Adrenal gland (tissue), 12 donors: ENCODE results near the gene FAM83E. TPM values are rescaled to one million over a fixed set of nuclear protein-coding genes. Genes with fewer than 3 reads are reported as not detected.

Experiments used
- DNase-seq, 7 donors: peaks; one replicate each; pipeline ENCODE4 v3.0.0-alpha.2; 2019 to 2020
- H3K27ac ChIP-seq, 5 donors: fragments of 200-600 bp; sonication (generic) in 4 of 5; 1 replicate in 3 of 5; 2 replicates in 2 of 5; pipeline versions ENCODE4 v1.5.1 to v1.8.0; 2016 to 2020; ENCODE audit warnings: mild to moderate bottlenecking in 1 of 5
- H3K27me3 ChIP-seq: fragments of 200-600 bp; 2 replicates; pipeline ENCODE4 v1.8.0; 2021
- H3K36me3 ChIP-seq, 2 donors: fragments of 200-600 bp; replicated peaks in 1 of 2; 1 replicate in 1 of 2; 2 replicates in 1 of 2; pipeline versions ENCODE4 v1.5.1 to v1.8.0; 2018 to 2022
- H3K4me1 ChIP-seq, 2 donors: fragments of 200-600 bp; replicated peaks in 1 of 2; 1 replicate in 1 of 2; 2 replicates in 1 of 2; pipeline versions ENCODE4 v1.5.1 to v1.8.0; 2018 to 2021
- H3K4me3 ChIP-seq, 4 donors: fragments of 200-600 bp; sonication (generic) in 3 of 4; one replicate each; pipeline ENCODE4 v1.5.1; 2016 to 2018
- H3K9me3 ChIP-seq, 3 donors: fragments of 200-600 bp; sonication (generic) in 1 of 3; replicated peaks in 1 of 3; 1 replicate in 2 of 3; 2 replicates in 1 of 3; pipeline versions ENCODE4 v1.5.1 to v1.8.0; 2016 to 2021
- POLR2A ChIP-seq, 2 donors: fragments of 450-650 bp; IDR thresholded peaks; one replicate each; pipeline ENCODE4 v1.6.1; 2017; ENCODE audit warnings: antibody characterized with exemption in 2 of 2, mild to moderate bottlenecking in 2 of 2, moderate library complexity in 1 of 2
- whole genome bisulfite sequencing, 4 donors: extraction: QIAGEN DNeasy Blood & Tissue Kit in 2 of 4; methylation state at CpG; one replicate each; pipeline versions ENCODE4 v1.1.5 to v1.1.7; 2013 to 2017; 5-methylcytosine and 5-hydroxymethylcytosine counted together
- intact Hi-C, 2 donors: fragments of 100-400 bp; cut with DNase I; formaldehyde crosslinking; loops; one replicate each; pipeline versions ENCODE4 v1.14.1 to v1.15.0; 2022 to 2023
- polyA plus RNA-seq, 3 donors: library from polyadenylated mRNA; stranded (reverse); fragments of 200-250 nt in 2 of 3; fragments of 350-450 nt in 1 of 3; fragmentation: Illumina TruSeq in 1 of 3; extraction: RNeasy Lipid Tissue Mini Kit (QIAGEN cat#74804) in 1 of 3; gene quantifications; one replicate each; pipeline ENCODE4 v1.2.3, GENCODE V29; 2013 to 2014
- total RNA-seq, 9 donors: library from RNA; depleted of rRNA in 4 of 9; stranded (reverse); fragments of >200 nt in 4 of 9; fragments of 120-200 nt in 1 of 9; fragmentation: NEBNext Ultra II Directional in 1 of 9; extraction: Animal tissue kit (Norgen Biotek cat#: 25700) in 1 of 9; gene quantifications; one replicate each; pipeline versions ENCODE4 v1.1.0 to v1.2.4, GENCODE V29; 2013 to 2023
- TF ChIP-seq, protein P1 (sequence below), 6 experiments: fragments of 450-650 bp in 4 of 6; fragments of 200-600 bp in 2 of 6; sonication (generic) in 1 of 6; IDR thresholded peaks; 1 replicate in 5 of 6; 2 replicates in 1 of 6; pipeline versions ENCODE4 v1.5.1 to v1.8.0; 2016 to 2021; ENCODE audit warnings: antibody characterized with exemption in 6 of 6, mild to moderate bottlenecking in 2 of 6, moderate library complexity in 1 of 6
- donor health status: healthy with polysubstance abuse.
- donor health status: Bipolar disorder and iron deficiency.
- donor health status: DM: yes; HTN: yes; CAD: no.
- donor health status: DM: no; HTN: no; CAD: no.
- donor health status: DM: no; HTN: no; CAD: no.
- donor health status: DM: yes; HTN: yes; CAD: no.

Gene FAM83E
- total and polyA plus RNA-seq, 12 donors = 0.17 to 1.6 (median 0.49) TPM; not detected in 8

DNA sequence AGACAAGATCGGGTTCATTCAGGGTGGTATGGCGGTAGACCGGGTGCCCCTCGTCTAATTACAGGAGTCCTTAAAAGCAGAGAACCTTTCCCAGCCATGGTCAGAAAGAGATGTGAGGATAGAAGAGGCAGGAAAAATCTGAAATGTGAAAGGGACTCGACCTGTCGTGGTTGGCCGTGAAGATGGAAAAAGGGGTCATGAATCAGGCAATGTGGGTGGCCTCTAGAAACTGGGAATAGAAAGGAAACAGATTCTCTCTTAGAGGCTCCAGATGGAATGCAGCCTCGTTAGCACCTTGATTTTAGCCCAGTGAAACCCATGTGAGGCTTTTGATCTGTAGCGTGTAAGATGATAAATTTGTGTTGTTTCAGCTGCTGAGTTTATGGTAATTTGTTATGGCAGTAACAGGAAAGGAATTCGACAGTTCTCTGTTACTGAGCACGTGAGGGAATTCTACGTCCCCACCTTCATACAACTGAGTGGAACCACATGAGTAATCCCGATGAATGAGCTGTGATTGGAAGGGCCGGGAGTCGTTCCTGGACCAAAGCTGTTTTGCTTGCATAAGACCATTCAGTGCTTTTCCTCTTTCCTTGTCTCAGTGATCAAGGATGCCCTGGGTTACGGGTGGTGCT is 42.1 kb upstream of the FAM83E start:
- H3K4me1 ChIP-seq = peaks cover 0 to 9% of the 10 kb centered on the region in 2 donors
- TF ChIP-seq, protein P1, sequence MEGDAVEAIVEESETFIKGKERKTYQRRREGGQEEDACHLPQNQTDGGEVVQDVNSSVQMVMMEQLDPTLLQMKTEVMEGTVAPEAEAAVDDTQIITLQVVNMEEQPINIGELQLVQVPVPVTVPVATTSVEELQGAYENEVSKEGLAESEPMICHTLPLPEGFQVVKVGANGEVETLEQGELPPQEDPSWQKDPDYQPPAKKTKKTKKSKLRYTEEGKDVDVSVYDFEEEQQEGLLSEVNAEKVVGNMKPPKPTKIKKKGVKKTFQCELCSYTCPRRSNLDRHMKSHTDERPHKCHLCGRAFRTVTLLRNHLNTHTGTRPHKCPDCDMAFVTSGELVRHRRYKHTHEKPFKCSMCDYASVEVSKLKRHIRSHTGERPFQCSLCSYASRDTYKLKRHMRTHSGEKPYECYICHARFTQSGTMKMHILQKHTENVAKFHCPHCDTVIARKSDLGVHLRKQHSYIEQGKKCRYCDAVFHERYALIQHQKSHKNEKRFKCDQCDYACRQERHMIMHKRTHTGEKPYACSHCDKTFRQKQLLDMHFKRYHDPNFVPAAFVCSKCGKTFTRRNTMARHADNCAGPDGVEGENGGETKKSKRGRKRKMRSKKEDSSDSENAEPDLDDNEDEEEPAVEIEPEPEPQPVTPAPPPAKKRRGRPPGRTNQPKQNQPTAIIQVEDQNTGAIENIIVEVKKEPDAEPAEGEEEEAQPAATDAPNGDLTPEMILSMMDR (IDR thresholded peaks at IDR 0.05) = no peak
- TF ChIP-seq POLR2A (IDR thresholded peaks at IDR 0.05) = no peak
- DNase-seq = no peak
- no peak overlapping the region for H3K4me3 ChIP-seq
- H3K36me3 ChIP-seq = no peaks in the 10 kb centered on the region
- WGBS, 4 donors = 54 to 62% (median 57%) methylated on average over 16 of the region's 16 CpGs
- no peaks in the 10 kb centered on the region for H3K9me3 ChIP-seq
- H3K27ac ChIP-seq = no peak overlapping the region
- H3K27me3 ChIP-seq = no peaks in the 10 kb centered on the region
- intact Hi-C loops = no loop called here

- Histone ChIP-seq H3K4me3 (no peak overlapping the region), H3K4me1 (no peaks in the 10 kb centered on the region), H3K9me3 (no peaks in the 10 kb centered on the region), H3K27ac (no peak overlapping the region), H3K27me3 (no peaks in the 10 kb centered on the region), H3K36me3 (no peaks in the 10 kb centered on the region)
- intact Hi-C loops = no loop called here
- TF ChIP-seq POLR2A (IDR thresholded peaks at IDR 0.05) = no peak
- TF ChIP-seq, protein P1 (IDR thresholded peaks at IDR 0.05) = no peak
- DNase-seq = no peak
- WGBS, 4 donors = 45 to 62% (median 48%) methylated on average over 8 to 11 of the region's 11 CpGs
Observed at GRCh38 chr19:48654299-48655059, 39.6 kb upstream of the FAM83E start.

GRCh38 chr19:48651683-48652048 is 36.8 kb upstream of the FAM83E start:
- 76 to 99% (median 93%) methylated on average over 2 to 5 of the region's 5 CpGs for WGBS, 4 donors
- intact Hi-C loops = no loop called here
- TF ChIP-seq, protein P1 (IDR thresholded peaks at IDR 0.05) = no peak
- TF ChIP-seq POLR2A (IDR thresholded peaks at IDR 0.05) = no peak

GRCh38 chr19:48650974-48651682 is 36.3 kb upstream of the FAM83E start:
- WGBS, 4 donors = 84 to 93% (median 91%) methylated on average over 12 of the region's 12 CpGs

More at GRCh38 chr19:48651683-48652048, 36.8 kb upstream of the FAM83E start:
- Histone ChIP-seq H3K9me3 (no peaks in the 10 kb centered on the region), H3K36me3 (no peaks in the 10 kb centered on the region), H3K27ac (no peak overlapping the region), H3K4me3 (no peak overlapping the region), H3K4me1 (no peaks in the 10 kb centered on the region), H3K27me3 (no peaks in the 10 kb centered on the region)
- no peak for DNase-seq

More at GRCh38 chr19:48650974-48651682, 36.3 kb upstream of the FAM83E start:
- Histone ChIP-seq H3K4me3 (no peak overlapping the region), H3K9me3 (no peaks in the 10 kb centered on the region), H3K4me1 (no peaks in the 10 kb centered on the region), H3K36me3 (no peaks in the 10 kb centered on the region), H3K27me3 (no peaks in the 10 kb centered on the region), H3K27ac (no peak overlapping the region)
- TF ChIP-seq, protein P1 (IDR thresholded peaks at IDR 0.05) = no peak
- no peak for TF ChIP-seq POLR2A (IDR thresholded peaks at IDR 0.05)
- DNase-seq = no peak
- intact Hi-C loops = no loop called here
